Cardiac muscle cell (in vitro differentiated cells and primary cell): ENCODE measurements around the gene LUC7L. TPM values are rescaled to one million over a fixed set of nuclear protein-coding genes. Genes with fewer than 3 reads are reported as not detected.
"Not testable (repeated sequence)": the region's sequence is repeated elsewhere in the genome, so short reads cannot be mapped to it uniquely, and the experiment has no call there.

Experiments used
- DNase-seq, 2 donors: peaks; one replicate each; pipeline versions ENCODE4 v3.0.0 to v3.0.0-alpha.2; 2010 to 2017; ENCODE audit warnings: low read depth in 1 of 2, low spot score in 1 of 2
- H3K27ac ChIP-seq: fragments of 200-600 bp; sonication (generic); 2 replicates; pipeline ENCODE4 v1.5.1; 2016
- H3K27me3 ChIP-seq: fragments of 200-600 bp; sonication (generic); 2 replicates; pipeline ENCODE4 v1.6.0; 2016; ENCODE audit warnings: control low read depth
- H3K36me3 ChIP-seq: fragments of 200-600 bp; sonication (generic); 2 replicates; pipeline ENCODE4 v1.5.1; 2016; ENCODE audit warnings: control low read depth
- H3K4me1 ChIP-seq: fragments of 200-600 bp; sonication (generic); 2 replicates; pipeline ENCODE4 v1.8.1; 2017; ENCODE audit warnings: low read depth, mild to moderate bottlenecking, mixed run types
- H3K4me3 ChIP-seq: fragments of 200-600 bp; sonication (generic); 2 replicates; pipeline ENCODE4 v1.5.1; 2016; ENCODE audit warnings: mild to moderate bottlenecking
- H3K9me3 ChIP-seq: fragments of 200-600 bp; sonication (generic); 2 replicates; pipeline ENCODE4 v1.5.1; 2017; ENCODE audit warnings: low read depth, mild to moderate bottlenecking, control low read depth
- CTCF ChIP-seq: IDR thresholded peaks from 2 replicates; pipeline ENCODE4 v1.5.1; 2012; ENCODE audit warnings: low read depth, mild to moderate bottlenecking, low read length
- polyA plus RNA-seq: library from polyadenylated mRNA; unstranded; fragments of >200 nt; fragmentation: Nextera tagmentation; extraction: Ambion mirVana; gene quantifications from 2 replicates; pipeline ENCODE4 v1.2.1, GENCODE V29; 2016
- total RNA-seq: library from RNA; depleted of rRNA; stranded (reverse); fragments of >200 nt; gene quantifications from 2 replicates; pipeline ENCODE4 v1.2.3, GENCODE V29; 2016

LUC7L gene
- total and polyA plus RNA-seq, 2 experiments from 2014 or later = 91.0 to 158 TPM

GRCh38 chr16:261031-261691 lies 31.9 kb upstream of the LUC7L start:
- H3K9me3 ChIP-seq = no peaks in the 10 kb centered on the region
- no peaks in the 10 kb centered on the region for H3K27me3 ChIP-seq
- H3K36me3 ChIP-seq = peaks cover 32% of the 10 kb centered on the region
- no peak overlapping the region for H3K4me3 ChIP-seq
- DNase-seq = no peak
- no peak overlapping the region for H3K27ac ChIP-seq
- TF ChIP-seq CTCF = no peak
- no peaks in the 10 kb centered on the region for H3K4me1 ChIP-seq

- no peak for TF ChIP-seq CTCF
- H3K4me1 ChIP-seq = no peaks in the 10 kb centered on the region
- H3K27ac ChIP-seq = no peak overlapping the region
- no peaks in the 10 kb centered on the region for H3K27me3 ChIP-seq
- peaks cover 32% of the 10 kb centered on the region for H3K36me3 ChIP-seq
- H3K4me3 ChIP-seq = no peak overlapping the region
- no peaks in the 10 kb centered on the region for H3K9me3 ChIP-seq
- DNase-seq = no peak
Measured at GRCh38 chr16:260326-260725, 31.1 kb upstream of the LUC7L start.

GRCh38 chr16:259814-260253 lies 30.6 kb upstream of the LUC7L start:
- H3K36me3 ChIP-seq = peaks cover 35% of the 10 kb centered on the region
- no peak overlapping the region for H3K4me3 ChIP-seq
- no peak for DNase-seq
- H3K27ac ChIP-seq = no peak overlapping the region
- no peak for TF ChIP-seq CTCF
- H3K4me1 ChIP-seq = no peaks in the 10 kb centered on the region
- no peaks in the 10 kb centered on the region for H3K9me3 ChIP-seq
- H3K27me3 ChIP-seq = no peaks in the 10 kb centered on the region

- H3K27ac ChIP-seq = no peak overlapping the region
- no peak overlapping the region for H3K4me3 ChIP-seq
- H3K9me3 ChIP-seq = no peaks in the 10 kb centered on the region
- H3K36me3 ChIP-seq = peaks cover 37% of the 10 kb centered on the region
- no peak for DNase-seq
- no peaks in the 10 kb centered on the region for H3K27me3 ChIP-seq
- no peaks in the 10 kb centered on the region for H3K4me1 ChIP-seq
- TF ChIP-seq CTCF = no peak
Measured at GRCh38 chr16:259226-259625, 30.0 kb upstream of the LUC7L start.

GRCh38 chr16:258091-258490 lies 28.8 kb upstream of the LUC7L start:
- H3K4me3 ChIP-seq, DNase-seq, H3K9me3 ChIP-seq, H3K4me1 ChIP-seq, H3K27me3 ChIP-seq, H3K27ac ChIP-seq: not testable (repeated sequence)
- peaks cover 32% of the 10 kb centered on the region for H3K36me3 ChIP-seq

- H3K4me1 ChIP-seq = peaks cover 9% of the 10 kb centered on the region
- no peak overlapping the region for H3K27ac ChIP-seq
- no peak overlapping the region for H3K4me3 ChIP-seq
- TF ChIP-seq CTCF = no peak
- H3K27me3 ChIP-seq = no peaks in the 10 kb centered on the region
- H3K9me3 ChIP-seq = no peaks in the 10 kb centered on the region
- H3K36me3 ChIP-seq = peaks cover 24% of the 10 kb centered on the region
- no peak for DNase-seq
Measured at GRCh38 chr16:255183-255582, 25.9 kb upstream of the LUC7L start.
